GM12878 (cell line): Measurements from ENCODE around the gene CSNK1G2. TPM values are rescaled to one million over a fixed set of nuclear protein-coding genes. Genes with fewer than 3 reads are reported as not detected.

ENCODE experiments used
- ATAC-seq: fragments of 200-7000 bp; cut with Tn5 transposase; 3 replicates; pipeline ENCODE4 v1.9.1; 2020; ENCODE audit warnings: mild to moderate bottlenecking, moderate library complexity
- BruUV-seq: library from RNA; stranded (reverse); fragments of 400-500 nt; replicated peaks from 2 replicates; lab custom pipeline; 2021; lab: Mats Ljungman, UMichigan
- CTCF ChIA-PET: fragments of 300-600 bp; sonication (Branson Sonifier 250); formaldehyde crosslinking; extraction: SDS; loops from one replicate; lab custom pipeline; 2021; ENCODE audit warnings: inconsistent platforms; lab: Yijun Ruan, JAX
- POLR2A ChIA-PET: fragments of 350-600 bp; formaldehyde crosslinking; extraction: SDS; loops from one replicate; lab custom pipeline; 2021; ENCODE audit warnings: inconsistent platforms; lab: Charles Lee
- RAD21 ChIA-PET: fragments of 300-600 bp; sonication (Branson Sonifier 250); formaldehyde crosslinking; loops from one replicate; lab custom pipeline; 2023; ENCODE audit warnings: antibody characterized with exemption; ENCODE audit not compliant: unreplicated experiment; lab: Charles Lee
- SMC1A ChIA-PET: fragments of 300-600 bp; sonication (Branson Sonifier 250); formaldehyde crosslinking; loops from one replicate; lab custom pipeline; 2023; ENCODE audit not compliant: unreplicated experiment, uncharacterized antibody; lab: Charles Lee
- DNase-seq: peaks from one replicate; pipeline ENCODE4 v3.0.0-alpha.2; 2011; ENCODE audit warnings: low read depth, low spot score
- FAIRE-seq: peaks from 3 replicates; lab custom pipeline; 2011; peaks lifted over from hg19 to GRCh38; lab: Jason Lieb, UNC
- H2AFZ ChIP-seq: 2 replicates; pipeline ENCODE4 v1.6.0; 2011; ENCODE audit warnings: low read depth, low read length, control low read depth; ENCODE audit not compliant: control insufficient read depth
- H3K27ac ChIP-seq: 2 replicates; pipeline ENCODE4 v1.5.1; 2011; ENCODE audit warnings: control low read depth; ENCODE audit not compliant: control insufficient read depth, insufficient read depth
- H3K27me3 ChIP-seq, 2 experiments: replicated peaks in 1 of 2; 2 replicates each; pipeline versions ENCODE4 v1.6.0 to v1.6.1; 2011; ENCODE audit warnings: low read length in 1 of 2; ENCODE audit not compliant: control insufficient read depth in 2 of 2, insufficient read depth in 2 of 2
- H3K36me3 ChIP-seq, 2 experiments: 2 replicates each; pipeline ENCODE4 v1.5.1; 2011; ENCODE audit warnings: low read length in 1 of 2; ENCODE audit not compliant: control insufficient read depth in 2 of 2, insufficient read depth in 2 of 2
- H3K4me1 ChIP-seq: 2 replicates; pipeline ENCODE4 v1.6.1; 2011; ENCODE audit warnings: mild to moderate bottlenecking, low read length, moderate library complexity, mixed read lengths; ENCODE audit not compliant: control insufficient read depth, insufficient read depth
- H3K4me2 ChIP-seq: 2 replicates; pipeline ENCODE4 v1.6.0; 2011; ENCODE audit warnings: control low read depth; ENCODE audit not compliant: control insufficient read depth, insufficient read depth
- H3K4me3 ChIP-seq: fragments of 200-600 bp; sonication (generic); 2 replicates; pipeline ENCODE4 v1.5.1; 2016
- H3K79me2 ChIP-seq: 2 replicates; pipeline ENCODE4 v1.6.0; 2011; ENCODE audit warnings: low read length; ENCODE audit not compliant: control insufficient read depth, insufficient read depth
- H3K9ac ChIP-seq: 2 replicates; pipeline ENCODE4 v1.8.0; 2011; ENCODE audit warnings: low read length, control low read depth, mixed read lengths; ENCODE audit not compliant: control insufficient read depth, insufficient read depth
- H3K9me3 ChIP-seq: replicated peaks from 3 replicates; pipeline ENCODE4 v1.5.1; 2011; ENCODE audit warnings: mild to moderate bottlenecking, low read length; ENCODE audit not compliant: control insufficient read depth, insufficient read depth
- H4K20me1 ChIP-seq: 2 replicates; pipeline ENCODE4 v1.6.0; 2011; ENCODE audit not compliant: control insufficient read depth, insufficient read depth
- ATF7 ChIP-seq: fragments of 450-650 bp; IDR thresholded peaks from 2 replicates; pipeline ENCODE4 v1.6.1; 2016; ENCODE audit warnings: low read depth, mild to moderate bottlenecking
- BMI1 ChIP-seq: fragments of 450-650 bp; IDR thresholded peaks from 2 replicates; pipeline ENCODE4 v1.6.1; 2016; ENCODE audit warnings: mild to moderate bottlenecking, moderate library complexity, borderline replicate concordance
- CEBPB ChIP-seq, 2 experiments: fragments of 150-350 bp in 1 of 2; IDR thresholded peaks; 2 replicates each; pipeline ENCODE4 v1.6.1; 2012 to 2014; ENCODE audit warnings: low read depth in 2 of 2, low read length in 2 of 2, borderline replicate concordance in 1 of 2, inconsistent platforms in 1 of 2
- ELK1 ChIP-seq: IDR thresholded peaks from 2 replicates; pipeline ENCODE4 v1.6.1; 2012; ENCODE audit warnings: low read depth, low read length, improper control_type of control experiment
- FOXM1 ChIP-seq: IDR thresholded peaks from 2 replicates; pipeline ENCODE4 v1.6.1; 2012; ENCODE audit warnings: low read depth, mild to moderate bottlenecking, inconsistent platforms, low read length, moderate library complexity
- NFXL1 ChIP-seq: fragments of 450-650 bp; IDR thresholded peaks from 2 replicates; pipeline ENCODE4 v1.6.1; 2017; ENCODE audit warnings: antibody characterized with exemption, mild to moderate bottlenecking, borderline replicate concordance
- NR2C1 ChIP-seq: fragments of 450-650 bp; IDR thresholded peaks from 2 replicates; pipeline ENCODE4 v1.6.1; 2017; ENCODE audit warnings: antibody characterized with exemption, mild to moderate bottlenecking, moderate library complexity
- POLR2A ChIP-seq: IDR thresholded peaks from 2 replicates; pipeline ENCODE4 v1.6.1; 2011; ENCODE audit warnings: low read depth, mild to moderate bottlenecking, low read length
- RAD21 ChIP-seq: IDR thresholded peaks from 2 replicates; pipeline ENCODE4 v1.6.1; 2011; ENCODE audit warnings: mild to moderate bottlenecking, low read depth, low read length, moderate library complexity; ENCODE audit not compliant: insufficient read depth
- RAD51 ChIP-seq: fragments of 450-650 bp; IDR thresholded peaks from 2 replicates; pipeline ENCODE4 v1.6.1; 2016; ENCODE audit warnings: moderate library complexity, mild to moderate bottlenecking, inconsistent platforms
- SREBF1 ChIP-seq: IDR thresholded peaks from 2 replicates; pipeline ENCODE4 v1.6.1; 2012; ENCODE audit warnings: mild to moderate bottlenecking, low read length
- TBL1XR1 ChIP-seq: IDR thresholded peaks from 2 replicates; pipeline ENCODE4 v1.6.1; 2012; ENCODE audit warnings: low read depth, low read length, improper control_type of control experiment
- ZBED1 ChIP-seq: IDR thresholded peaks from 2 replicates; pipeline ENCODE4 v1.6.1; 2016; ENCODE audit warnings: borderline replicate concordance
- ZBTB33 ChIP-seq: fragments of 450-650 bp; IDR thresholded peaks from 2 replicates; pipeline ENCODE4 v1.6.1; 2017; ENCODE audit warnings: mild to moderate bottlenecking
- ZNF217 ChIP-seq: fragments of 450-650 bp; IDR thresholded peaks from 2 replicates; pipeline ENCODE4 v1.6.1; 2017; ENCODE audit warnings: antibody characterized with exemption, mild to moderate bottlenecking
- ZNF622 ChIP-seq: fragments of 450-650 bp; IDR thresholded peaks from 2 replicates; pipeline ENCODE4 v1.6.1; 2017; ENCODE audit warnings: mild to moderate bottlenecking, inconsistent platforms
- ZZZ3 ChIP-seq: IDR thresholded peaks from 2 replicates; pipeline ENCODE4 v1.6.1; 2011; ENCODE audit warnings: low read depth; ENCODE audit not compliant: control insufficient read depth, insufficient read length
- WGBS: methylation state at CpG from one replicate; pipeline ENCODE4 v1.1.6; 2016; ENCODE audit warnings: low lambda C conversion rate; ENCODE audit not compliant: insufficient replicate concordance, insufficient coverage; ENCODE audit errors: missing lambda C conversion rate; 5-methylcytosine and 5-hydroxymethylcytosine counted together
- in situ Hi-C: fragments of 300-500 bp; cut with MboI; formaldehyde crosslinking; loops from 9 replicates; pipeline ENCODE4 v1.14.3; 2018; ENCODE audit warnings: mixed read lengths
- intact Hi-C: fragments of 100-400 bp; cut with micrococcal nuclease; formaldehyde crosslinking; loops from one replicate; pipeline ENCODE4 v1.14.2; 2022; ENCODE audit not compliant: unreplicated experiment
- polyA plus RNA-seq, 11 experiments: library from polyadenylated mRNA; depleted of rRNA in 4 of 11; unstranded in 6 of 11; stranded (reverse) in 5 of 11; fragments of >200 nt; fragmentation: Nextera tagmentation in 4 of 11; fragmentation: Illumina TruSeq in 1 of 11; extraction: Ambion mirVana in 4 of 11; extraction: Trizol in 1 of 11; gene quantifications; 1 replicate in 1 of 11; 2 replicates in 10 of 11; pipeline versions ENCODE4 v1.2.1 to v1.2.3, GENCODE V29; 2011 to 2016; ENCODE audit warnings: inconsistent platforms in 2 of 11, missing spikeins in 2 of 11, low read depth in 1 of 11
- total RNA-seq, 4 experiments: library from RNA; depleted of rRNA in 3 of 4; stranded (reverse); fragments of >200 nt in 3 of 4; fragmentation: Illumina TruSeq in 1 of 4; extraction: Trizol in 1 of 4; gene quantifications; 2 replicates each; pipeline versions ENCODE4 v1.2.1 to v1.2.3, GENCODE V29; 2013 to 2021

The CSNK1G2 gene
- total and polyA plus RNA-seq, 10 of the 15 experiments (the other 5 are each of a cell fraction or from before 2014, with no cell fraction given) = 0.64 to 109 (median 25.0) TPM

GRCh38 chr19:1950640-1951039 is 9.7 kb downstream of the CSNK1G2 start:
- Histone ChIP-seq H3K27ac (no peak overlapping the region), H3K4me1 (no peaks in the 10 kb centered on the region), H3K36me3 (peaks cover 5 to 29% of the 10 kb centered on the region in 2 experiments; a peak in 2 of 4 replicates), H4K20me1 (no peaks in the 10 kb centered on the region; the same call in 1 of the 2 replicates), H3K4me2 (no peak overlapping the region), H3K4me3 (no peak overlapping the region), H2AFZ (no peak overlapping the region), H3K27me3 (no peaks in the 10 kb centered on the region), H3K9ac (no peak overlapping the region), H3K9me3 (no peaks in the 10 kb centered on the region; the same call in 2 of the 3 replicates), H3K79me2 (peaks cover 56% of the 10 kb centered on the region)
- FAIRE-seq (no peak), DNase-seq (no peak), ATAC-seq (no peak)
- no TSS peak for BruUV-seq
- ChIA-PET SMC1A (no interaction called here), RAD21 (no interaction called here), POLR2A (no interaction called here), CTCF (no interaction called here)
- intact Hi-C loops (no loop called here), in situ Hi-C loops (no loop called here)
- 97% methylated on average over 11 of the region's 16 CpGs for WGBS
- TF ChIP-seq ZBED1 (no peak), TBL1XR1 (no peak), CEBPB (IDR thresholded peaks at IDR 0.05; ENCODE audit: borderline replicate concordance in 1 of 2, low read depth in 2 of 2, low read length in 2 of 2) (no peak), ELK1 (no peak), NFXL1 (no peak), SREBF1 (no peak), FOXM1 (no peak), RAD51 (no peak), ZNF622 (no peak), POLR2A (no peak), ATF7 (no peak), RAD21 (no peak), NR2C1 (no peak), ZNF217 (no peak), ZZZ3 (no peak), BMI1 (no peak), ZBTB33 (no peak)
